ENCODE results near the gene LPCAT3.

Gene LPCAT3

DNA sequence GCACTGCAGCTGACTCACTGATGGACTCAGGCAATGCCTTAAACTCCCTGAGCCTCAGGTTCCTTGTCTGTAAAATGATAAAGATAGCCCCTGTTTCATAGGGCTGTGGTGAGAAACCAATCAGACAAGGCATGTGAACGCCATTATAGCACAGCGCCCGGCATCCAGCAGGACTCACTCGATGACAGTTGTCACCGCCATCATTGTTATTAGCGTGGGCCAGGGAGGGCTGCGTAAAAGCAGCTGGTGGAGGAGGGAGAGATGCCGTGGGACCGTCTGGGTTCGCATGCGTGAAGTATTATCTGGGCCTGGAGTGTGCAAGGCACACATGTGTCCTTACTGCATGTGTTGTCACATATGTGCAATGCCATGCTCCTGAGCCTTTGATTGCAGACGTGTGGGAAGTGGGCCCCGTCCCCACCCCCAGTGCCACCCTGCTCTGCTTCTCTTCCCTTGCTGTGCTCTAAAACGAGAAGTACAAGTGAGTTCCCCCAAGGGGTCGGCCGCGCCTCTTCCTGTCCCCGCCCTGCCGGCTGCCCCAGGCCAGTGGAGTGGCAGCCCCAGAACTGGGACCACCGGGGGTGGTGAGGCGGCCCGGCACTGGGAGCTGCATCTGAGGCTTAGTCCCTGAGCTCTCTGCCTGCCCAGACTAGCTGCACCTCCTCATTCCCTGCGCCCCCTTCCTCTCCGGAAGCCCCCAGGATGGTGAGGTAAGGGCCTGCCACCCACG is 67.3 kb downstream of the LPCAT3 start, which contains the start of gene PTPN6:
Gene PTPN6 (plus strand): TSS at position 546 of the 730 bp plus-strand sequence. CDS start 157 bp downstream, at position 703.
- DNase-seq: no peak

DNA sequence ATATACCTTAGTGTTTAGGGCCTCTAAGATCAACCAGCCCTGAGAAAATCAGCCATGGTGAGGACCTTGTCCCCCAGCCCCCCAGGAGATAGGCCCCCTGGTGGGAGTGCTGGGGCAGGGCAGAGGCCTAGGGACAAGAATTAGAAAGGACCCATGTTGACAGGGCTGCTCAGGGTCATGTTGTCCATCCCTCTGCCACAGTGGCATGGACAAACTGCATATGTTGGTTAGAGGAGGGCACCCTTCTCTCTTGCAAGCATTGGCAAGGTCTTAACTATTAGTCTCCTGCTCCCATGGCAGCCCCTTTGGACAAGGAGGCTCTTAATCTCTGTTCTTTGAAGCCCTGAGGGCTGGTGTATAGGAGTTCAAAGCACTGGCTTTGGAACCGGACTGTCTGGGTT is 67.9 kb downstream of the LPCAT3 start:
- no peak for DNase-seq

DNA sequence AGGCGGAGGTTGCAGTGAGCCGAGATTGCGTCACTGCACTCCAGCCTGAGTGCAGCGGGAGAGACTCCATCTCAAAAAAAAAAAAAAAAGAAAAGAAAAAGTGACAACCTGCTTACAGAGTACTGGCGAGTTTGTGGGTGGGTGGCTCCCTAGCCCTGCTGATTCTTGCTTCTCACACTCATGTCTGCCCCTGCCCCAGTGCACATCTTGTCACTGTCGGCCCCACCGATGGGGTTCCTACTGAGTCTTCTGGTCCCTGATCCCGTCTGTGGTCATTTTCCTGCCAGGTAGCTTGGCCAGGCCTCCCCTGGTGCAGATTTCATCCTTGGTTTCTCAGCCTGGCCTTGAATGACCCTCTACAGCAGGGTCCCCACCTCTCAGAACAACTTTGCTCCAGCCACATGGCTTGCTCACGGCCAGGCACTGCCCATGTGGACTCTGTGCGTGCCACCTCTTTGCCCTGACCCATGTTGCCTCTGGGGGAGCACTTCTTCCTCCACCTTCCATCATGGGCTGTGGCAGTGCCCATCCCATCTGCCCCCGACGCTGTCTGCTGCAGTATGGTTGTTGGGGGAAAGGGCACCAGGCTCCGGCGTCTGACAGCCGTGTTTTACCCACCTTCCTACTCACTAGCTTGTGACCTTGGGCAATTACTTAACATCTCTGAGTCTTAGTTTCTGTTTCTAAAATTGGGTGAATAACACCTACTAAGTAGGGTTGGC is 69.2 kb downstream of the LPCAT3 start:
- DNase-seq: no peak

DNA sequence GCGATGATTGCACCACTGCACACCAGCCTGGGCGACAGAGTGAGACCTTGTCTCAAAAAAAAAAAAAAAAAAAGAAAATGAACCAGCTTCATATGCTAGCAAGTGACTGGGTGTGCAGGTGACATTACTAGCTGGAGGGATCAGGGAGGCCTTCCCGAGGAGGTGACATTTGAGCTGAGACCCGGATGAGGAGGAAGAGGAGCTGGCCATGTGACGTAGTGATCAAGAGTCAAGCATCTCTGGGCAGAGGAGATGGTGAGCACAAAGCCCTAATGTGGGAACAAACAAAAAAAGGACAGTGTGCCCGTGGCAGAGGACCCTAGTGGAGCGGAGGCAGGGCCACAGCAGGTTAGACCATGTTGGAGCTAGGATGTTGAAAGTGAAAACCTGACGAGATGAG is 70.7 kb downstream of the LPCAT3 start:
- no peak for DNase-seq

DNA sequence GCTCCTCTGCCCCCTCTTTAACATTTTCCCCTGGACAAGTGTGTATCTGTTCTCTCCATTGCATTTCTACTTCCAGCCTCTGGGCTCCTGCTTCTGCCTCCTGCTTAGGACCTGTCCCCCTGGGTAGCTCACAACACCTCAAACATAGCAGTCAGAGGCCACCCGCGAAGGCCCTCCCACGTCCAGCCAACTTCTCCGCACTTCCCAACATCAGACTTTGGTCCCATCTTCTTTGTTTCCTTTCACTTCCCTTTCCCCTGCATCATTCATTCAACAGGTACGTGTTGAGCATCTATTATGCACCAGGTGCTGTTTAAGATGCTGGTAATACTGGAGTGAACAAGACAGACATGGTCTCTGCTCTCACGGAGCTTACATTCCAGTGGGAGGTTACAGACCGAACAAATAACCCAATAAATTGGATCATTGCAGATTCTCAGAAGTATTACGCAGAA is 71.3 kb downstream of the LPCAT3 start:
- no peak for DNase-seq

DNA sequence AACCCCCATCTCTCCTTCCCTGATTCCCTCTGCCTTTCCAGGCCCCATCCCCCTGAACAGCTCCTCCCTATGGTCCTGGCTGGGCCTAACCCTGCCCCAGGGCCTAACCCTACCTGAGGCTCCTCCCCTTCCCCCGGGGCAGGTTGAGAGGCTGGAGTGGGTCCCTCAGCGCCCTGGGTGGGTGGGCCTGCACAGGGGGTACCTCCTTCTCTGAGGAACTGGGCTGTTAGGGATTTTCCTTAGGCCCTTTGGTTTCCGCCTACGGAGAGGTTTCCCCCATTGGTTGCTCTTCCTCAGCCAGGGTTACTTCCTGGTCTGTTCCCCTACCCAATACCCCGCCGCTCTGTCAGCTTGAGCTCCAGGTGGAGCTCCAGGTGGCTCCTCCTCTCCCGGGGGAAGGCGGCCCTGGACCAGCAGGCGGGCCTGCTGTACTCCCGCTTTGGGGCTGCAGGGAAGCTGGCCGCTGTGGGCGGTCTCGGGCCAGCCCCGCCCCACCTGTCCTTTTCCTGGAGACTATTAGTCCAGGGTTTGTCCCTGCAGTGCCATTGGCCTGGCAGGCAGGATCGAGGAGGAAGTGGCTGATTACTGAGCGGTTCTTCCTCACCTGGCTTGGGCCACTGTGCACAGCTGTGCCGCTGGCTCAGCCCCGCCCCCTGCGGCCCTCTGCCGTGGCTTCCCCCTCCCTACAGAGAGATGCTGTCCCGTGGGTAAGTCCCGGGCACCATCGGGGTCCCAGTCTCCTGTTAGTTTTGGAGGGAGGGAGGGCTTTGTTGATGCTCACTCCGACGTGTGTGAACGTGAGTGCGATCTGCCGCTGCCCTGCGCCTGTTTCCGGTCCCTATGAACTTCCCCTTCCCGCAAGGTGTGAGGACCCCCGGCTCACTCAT is 72.0 kb downstream of the LPCAT3 start:
- no peak for DNase-seq

DNA sequence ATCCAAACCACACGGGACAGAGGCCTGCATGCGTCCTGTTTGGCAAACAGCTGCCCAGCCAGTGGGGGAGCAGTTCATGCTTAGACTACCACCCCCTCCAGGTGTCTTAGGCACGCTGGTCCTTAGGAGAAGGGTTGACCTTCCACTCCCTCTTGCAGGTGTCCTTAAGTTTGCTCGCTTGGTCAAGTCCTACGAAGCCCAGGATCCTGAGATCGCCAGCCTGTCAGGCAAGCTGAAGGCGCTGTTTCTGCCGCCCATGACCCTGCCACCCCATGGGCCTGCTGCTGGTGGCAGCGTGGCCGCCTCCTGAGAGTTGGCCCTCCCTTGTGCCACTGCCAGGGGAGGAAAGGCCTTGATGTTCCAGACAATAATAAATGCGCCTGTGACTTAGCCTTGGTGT is 72.7 kb downstream of the LPCAT3 start:
- no peak for DNase-seq

DNA sequence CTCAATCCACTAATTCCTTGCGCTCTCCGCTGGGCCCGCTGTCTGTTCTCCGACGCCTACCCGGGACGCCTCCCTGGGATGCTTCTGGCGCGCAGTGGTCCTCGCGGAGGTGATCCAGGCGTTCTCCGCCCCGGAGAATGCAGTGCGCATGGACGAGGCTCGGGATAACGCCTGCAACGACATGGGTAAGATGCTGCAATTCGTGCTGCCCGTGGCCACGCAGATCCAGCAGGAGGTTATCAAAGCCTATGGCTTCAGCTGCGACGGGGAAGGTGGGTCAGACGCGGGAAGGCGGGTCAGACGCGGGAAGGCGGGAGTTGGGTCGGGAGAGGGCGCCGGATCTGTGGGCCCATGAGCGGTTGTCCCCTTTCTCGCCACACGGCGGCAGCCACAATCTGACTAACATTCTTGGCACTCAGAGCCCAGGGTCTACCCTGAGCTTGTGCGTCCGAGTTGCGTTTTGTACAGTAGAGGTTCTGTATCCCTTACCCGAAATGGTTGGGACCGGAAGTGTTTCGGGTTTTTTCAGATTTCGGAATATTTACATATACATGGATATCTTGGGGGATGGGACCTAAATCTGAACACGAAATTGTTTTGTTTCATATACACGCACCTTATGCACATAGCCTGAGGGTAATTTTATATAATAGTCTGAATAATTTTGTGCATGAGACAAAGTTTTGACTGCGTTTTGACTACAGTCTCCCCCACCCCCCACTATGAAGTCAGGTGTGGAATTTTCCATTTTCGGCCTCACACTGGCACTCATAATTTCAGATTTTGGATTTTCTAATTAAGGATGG is 73.7 kb downstream of the LPCAT3 start:
- peak; percentile 93 for DNase-seq

DNA sequence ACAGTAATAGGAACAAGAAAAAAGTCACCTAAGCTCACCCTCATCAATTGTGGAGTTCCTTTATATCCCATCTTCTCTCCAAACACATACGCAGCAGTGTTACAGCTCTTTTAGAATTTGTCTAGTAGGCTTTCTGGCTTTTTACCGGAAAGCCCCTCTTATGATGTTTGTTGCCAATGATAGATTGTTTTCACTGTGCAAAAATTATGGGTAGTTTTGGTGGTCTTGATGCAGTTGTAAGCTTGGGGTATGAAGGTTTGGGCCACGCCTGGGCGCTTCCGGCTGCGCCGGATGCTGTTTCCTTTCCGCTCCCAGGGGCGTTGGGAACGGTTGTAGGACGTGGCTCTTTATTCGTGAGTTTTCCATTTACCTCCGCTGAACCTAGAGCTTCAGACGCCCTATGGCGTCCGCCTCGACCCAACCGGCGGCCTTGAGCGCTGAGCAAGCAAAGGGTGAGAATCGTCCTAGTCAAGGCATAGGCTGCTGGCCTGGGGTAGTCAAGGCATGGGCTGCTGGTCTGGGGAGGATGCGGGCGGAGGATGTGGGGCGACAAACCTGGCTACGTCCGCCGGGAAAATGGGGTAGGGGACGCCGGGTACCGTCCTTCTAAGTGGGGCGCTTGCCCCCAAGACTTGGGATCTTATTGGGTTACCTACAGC is 74.4 kb downstream of the LPCAT3 start, which contains the start of the genes C12orf57 and RNU7-1:
Gene C12orf57 (plus strand): TSS at position 301 of the 659 bp plus-strand sequence. CDS start 100 bp downstream, at position 401.
Gene RNU7-1 (plus strand): TSS at position 95 of the 659 bp plus-strand sequence.
- DNase-seq: peak; percentile 96

DNA sequence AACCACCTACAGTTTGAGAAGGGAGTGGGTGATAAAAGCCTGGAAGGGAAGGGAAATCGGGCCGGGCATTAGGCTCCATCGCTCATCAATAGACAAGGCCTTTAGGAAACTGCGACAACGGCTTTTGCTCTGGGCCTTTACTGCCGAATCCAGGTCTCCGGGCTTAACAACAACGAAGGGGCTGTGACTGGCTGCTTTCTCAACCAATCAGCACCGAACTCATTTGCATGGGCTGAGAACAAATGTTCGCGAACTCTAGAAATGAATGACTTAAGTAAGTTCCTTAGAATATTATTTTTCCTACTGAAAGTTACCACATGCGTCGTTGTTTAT is 74.9 kb downstream of the LPCAT3 start:
- DNase-seq: peak; percentile 92

DNA sequence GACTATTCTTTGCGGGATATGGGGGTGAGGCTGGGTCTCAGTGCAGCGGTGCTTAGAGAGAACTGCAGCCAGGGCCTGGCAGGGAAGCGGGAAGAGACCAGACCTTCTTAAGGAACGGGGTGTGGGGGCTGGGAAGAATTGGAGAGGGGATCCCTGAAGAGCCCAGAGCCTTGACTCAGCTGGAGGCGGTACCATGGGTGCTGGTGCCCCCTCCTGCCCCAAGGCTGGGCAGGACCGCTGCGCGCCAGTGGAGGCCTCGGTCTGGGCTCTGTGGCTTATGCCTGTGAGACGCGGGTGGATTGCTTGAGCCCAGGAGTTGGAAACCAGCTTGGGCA is 76.0 kb downstream of the LPCAT3 start:
- no peak for DNase-seq

DNA sequence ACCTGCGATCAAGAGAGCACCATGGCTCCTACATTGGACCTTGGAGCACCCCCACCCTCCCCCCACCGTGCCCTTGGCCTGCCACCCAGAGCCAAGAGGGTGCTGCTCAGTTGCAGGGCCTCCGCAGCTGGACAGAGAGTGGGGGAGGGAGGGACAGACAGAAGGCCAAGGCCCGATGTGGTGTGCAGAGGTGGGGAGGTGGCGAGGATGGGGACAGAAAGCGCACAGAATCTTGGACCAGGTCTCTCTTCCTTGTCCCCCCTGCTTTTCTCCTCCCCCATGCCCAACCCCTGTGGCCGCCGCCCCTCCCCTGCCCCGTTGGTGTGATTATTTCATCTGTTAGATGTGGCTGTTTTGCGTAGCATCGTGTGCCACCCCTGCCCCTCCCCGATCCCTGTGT is 76.5 kb downstream of the LPCAT3 start:
- DNase-seq: no peak

DNA sequence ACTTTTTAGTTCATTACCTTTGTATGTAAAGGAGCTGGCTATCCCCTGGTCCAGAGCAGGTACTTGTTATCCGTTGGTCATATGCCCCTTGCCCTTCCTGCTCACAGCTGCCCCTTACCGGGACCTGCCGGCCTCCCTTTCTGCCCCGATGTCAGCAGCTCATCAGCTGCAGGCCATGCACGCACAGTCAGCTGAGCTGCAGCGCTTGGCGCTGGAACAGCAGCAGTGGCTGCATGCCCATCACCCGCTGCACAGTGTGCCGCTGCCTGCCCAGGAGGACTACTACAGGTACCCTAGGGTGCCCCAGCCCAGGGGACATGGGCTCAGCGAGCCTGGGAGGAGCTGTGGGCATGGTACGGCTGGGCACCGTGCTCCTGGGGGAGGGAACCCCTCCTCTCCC is 77.0 kb downstream of the LPCAT3 start:
- DNase-seq: no peak

DNA sequence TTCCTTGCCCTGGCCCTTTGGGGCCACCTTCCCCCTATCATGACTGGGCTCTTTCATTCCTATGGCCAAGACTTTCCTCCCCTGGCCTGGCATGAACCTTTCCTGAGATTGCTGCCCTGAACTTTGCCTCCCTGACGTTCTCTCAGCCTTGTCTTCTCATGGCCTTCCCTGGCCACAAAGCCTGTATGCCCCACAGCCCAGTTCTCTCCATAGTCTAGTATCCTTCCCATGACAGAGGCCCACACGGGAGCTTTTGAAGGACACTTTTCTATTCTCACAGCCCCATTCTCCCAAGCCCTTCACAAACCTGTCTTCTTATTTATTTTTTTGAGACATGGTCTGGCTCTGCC is 79.1 kb downstream of the LPCAT3 start:
- DNase-seq: no peak

DNA sequence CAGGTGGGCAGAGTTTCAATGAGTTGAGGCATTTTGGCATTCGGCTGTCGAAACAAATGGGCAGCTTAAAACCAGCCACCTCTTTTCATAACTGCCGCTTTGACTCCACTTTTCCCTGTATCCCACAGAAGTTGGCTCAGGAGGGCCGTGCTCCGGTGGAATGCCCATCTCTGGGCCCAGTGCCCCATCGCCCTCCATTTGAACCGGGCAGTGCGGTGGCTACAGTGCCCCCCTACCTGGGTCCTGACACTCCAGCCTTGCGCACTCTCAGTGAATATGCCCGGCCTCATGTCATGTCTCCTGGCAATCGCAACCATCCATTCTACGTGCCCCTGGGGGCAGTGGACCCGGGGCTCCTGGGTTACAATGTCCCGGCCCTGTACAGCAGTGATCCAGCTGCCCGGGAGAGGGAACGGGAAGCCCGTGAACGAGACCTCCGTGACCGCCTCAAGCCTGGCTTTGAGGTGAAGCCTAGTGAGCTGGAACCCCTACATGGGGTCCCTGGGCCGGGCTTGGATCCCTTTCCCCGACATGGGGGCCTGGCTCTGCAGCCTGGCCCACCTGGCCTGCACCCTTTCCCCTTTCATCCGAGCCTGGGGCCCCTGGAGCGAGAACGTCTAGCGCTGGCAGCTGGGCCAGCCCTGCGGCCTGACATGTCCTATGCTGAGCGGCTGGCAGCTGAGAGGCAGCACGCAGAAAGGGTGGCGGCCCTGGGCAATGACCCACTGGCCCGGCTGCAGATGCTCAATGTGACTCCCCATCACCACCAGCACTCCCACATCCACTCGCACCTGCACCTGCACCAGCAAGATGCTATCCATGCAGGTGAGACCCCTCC is 79.7 kb downstream of the LPCAT3 start:
- no peak for DNase-seq

DNA sequence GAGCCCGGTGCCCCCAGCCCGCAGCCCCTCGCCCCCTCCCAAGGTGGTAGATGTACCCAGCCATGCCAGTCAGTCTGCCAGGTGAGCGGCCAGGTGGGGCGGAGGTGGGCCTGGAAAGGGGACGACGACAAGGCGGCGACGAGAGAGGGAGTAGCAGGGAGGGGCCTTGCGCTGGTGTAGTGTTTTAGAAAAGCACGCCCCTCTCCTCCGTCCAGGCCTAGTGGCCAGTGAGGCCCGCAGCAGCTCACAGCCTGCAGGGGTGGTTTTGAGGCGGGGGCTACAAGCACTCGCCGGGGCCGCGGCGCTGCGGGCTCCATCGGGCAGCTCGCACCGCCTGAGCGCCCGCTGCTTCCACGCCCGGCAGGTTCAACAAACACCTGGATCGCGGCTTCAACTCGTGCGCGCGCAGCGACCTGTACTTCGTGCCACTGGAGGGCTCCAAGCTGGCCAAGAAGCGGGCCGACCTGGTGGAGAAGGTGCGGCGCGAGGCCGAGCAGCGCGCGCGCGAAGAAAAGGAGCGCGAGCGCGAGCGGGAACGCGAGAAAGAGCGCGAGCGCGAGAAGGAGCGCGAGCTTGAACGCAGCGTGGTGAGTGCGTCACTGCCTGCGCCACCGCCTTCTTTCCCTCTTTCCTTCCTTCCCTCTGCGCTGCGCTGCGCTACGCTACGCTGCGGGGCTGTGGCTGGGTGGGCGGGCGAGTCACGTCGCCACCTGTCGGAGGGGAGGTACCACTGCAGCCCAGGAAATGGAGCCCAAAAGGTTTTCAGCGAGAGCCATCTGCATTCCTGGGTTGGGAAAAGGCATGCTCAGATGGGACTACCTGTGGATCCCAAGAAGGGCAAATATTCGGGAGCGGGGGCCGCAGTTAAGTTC is 80.6 kb downstream of the LPCAT3 start:
- DNase-seq: peak; percentile 94

DNA sequence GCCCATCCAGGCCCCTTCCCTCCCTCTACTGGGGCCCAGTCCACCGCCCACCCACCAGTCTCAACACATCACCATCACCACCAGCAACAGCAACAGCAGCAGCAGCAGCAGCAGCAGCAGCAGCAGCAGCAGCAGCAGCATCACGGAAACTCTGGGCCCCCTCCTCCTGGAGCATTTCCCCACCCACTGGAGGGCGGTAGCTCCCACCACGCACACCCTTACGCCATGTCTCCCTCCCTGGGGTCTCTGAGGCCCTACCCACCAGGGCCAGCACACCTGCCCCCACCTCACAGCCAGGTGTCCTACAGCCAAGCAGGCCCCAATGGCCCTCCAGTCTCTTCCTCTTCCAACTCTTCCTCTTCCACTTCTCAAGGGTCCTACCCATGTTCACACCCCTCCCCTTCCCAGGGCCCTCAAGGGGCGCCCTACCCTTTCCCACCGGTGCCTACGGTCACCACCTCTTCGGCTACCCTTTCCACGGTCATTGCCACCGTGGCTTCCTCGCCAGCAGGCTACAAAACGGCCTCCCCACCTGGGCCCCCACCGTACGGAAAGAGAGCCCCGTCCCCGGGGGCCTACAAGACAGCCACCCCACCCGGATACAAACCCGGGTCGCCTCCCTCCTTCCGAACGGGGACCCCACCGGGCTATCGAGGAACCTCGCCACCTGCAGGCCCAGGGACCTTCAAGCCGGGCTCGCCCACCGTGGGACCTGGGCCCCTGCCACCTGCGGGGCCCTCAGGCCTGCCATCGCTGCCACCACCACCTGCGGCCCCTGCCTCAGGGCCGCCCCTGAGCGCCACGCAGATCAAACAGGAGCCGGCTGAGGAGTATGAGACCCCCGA is 81.4 kb downstream of the LPCAT3 start:
- no peak for DNase-seq

DNA sequence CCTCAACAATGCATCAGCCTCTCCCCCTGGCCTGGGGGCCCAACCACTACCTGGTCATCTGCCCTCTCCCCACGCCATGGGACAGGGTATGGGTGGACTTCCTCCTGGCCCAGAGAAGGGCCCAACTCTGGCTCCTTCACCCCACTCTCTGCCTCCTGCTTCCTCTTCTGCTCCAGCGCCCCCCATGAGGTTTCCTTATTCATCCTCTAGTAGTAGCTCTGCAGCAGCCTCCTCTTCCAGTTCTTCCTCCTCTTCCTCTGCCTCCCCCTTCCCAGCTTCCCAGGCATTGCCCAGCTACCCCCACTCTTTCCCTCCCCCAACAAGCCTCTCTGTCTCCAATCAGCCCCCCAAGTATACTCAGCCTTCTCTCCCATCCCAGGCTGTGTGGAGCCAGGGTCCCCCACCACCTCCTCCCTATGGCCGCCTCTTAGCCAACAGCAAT is 82.1 kb downstream of the LPCAT3 start:
- no peak for DNase-seq
